DMS79 (cell line): Measurements from ENCODE around the gene SRPK3.
A peak's percentile ranks its signal among the peaks of the same experiment; 100 is the strongest.
"Not testable (repeated sequence)": the region's sequence is repeated elsewhere in the genome, so short reads cannot be mapped to it uniquely, and the experiment has no call there.

Experiments
- DNase-seq: peaks from one replicate; lab custom pipeline; 2025; lab: John Stamatoyannopoulos, UW

The SRPK3 gene

DNA sequence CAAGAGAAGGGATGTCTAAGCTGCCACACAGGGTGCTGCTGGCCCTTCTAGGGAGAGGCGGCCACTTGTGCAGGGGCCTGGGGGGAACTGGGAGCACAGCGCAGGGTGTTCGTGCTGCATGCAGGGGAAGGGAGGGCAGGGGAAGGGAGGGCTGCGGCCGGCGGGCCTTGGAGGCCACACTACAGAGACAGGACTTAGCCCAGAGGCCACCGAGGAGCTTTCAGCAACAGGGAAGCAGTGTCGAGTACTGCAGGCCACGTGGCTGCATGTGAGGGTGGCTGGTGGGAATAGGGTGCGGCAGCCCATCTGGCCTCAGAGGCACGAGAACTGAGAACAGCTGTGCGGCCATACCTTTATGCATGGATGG, 35.8 kb upstream of the SRPK3 start:
- DNase-seq, result not testable (repeated sequence)

DNA sequence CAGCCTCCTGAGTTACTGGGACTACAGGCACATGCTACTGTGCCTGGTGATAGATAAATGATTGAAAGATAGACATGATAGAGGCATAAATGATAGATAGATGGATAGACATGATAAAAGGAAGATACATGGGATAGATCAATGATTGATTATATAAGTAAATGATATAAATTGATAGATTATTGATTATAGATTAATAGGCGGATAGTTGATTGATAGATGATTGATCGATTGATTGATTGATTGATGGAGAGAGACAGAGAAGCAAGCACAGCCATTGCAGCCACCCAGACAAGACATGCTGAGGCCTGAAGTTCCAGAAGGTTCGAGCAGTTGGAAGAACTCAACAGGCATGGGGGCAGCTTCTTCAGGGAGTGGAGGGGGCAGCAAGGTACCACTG, 34.5 kb upstream of the SRPK3 start:
- DNase-seq, result no peak

DNA sequence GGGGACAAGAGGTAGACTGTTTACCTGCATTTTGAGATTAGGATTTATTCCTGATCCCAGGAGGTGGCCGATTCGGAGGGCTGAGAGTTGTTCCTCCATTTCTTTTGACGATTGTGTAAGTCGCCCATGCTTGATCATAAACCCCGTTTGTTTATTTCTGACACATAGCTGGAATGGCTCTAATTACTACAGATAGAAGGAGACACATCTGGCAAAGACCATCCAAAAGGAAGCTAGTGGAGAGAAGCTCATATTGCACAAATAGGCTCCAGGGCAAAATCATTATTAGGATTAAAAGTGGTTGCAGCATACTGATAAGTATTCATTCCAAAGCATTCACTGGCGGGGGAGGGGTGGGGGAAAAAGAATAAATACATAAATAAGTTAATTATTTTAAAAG, 33.9 kb upstream of the SRPK3 start:
- not testable (repeated sequence) for DNase-seq

DNA sequence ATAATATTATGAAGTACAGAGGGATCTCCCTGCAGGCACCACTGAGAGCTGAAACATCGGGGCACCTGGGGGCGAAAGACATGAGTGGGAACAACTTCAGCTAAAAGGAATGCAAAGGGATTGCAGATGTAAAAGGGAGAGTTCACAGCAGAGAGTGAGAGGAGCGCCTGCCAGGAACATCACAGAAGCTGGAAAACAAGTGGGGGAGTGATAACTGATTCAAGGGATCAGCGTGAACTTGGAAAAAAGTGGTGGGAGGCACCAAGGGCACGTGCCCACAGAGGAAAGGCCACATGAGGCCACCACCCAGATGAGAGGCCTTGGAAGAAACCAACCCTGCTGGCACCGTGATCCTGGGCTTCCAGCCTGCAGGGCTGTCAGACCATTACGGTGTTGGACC, 31.8 kb upstream of the SRPK3 start:
- DNase-seq, result not testable (repeated sequence)

DNA sequence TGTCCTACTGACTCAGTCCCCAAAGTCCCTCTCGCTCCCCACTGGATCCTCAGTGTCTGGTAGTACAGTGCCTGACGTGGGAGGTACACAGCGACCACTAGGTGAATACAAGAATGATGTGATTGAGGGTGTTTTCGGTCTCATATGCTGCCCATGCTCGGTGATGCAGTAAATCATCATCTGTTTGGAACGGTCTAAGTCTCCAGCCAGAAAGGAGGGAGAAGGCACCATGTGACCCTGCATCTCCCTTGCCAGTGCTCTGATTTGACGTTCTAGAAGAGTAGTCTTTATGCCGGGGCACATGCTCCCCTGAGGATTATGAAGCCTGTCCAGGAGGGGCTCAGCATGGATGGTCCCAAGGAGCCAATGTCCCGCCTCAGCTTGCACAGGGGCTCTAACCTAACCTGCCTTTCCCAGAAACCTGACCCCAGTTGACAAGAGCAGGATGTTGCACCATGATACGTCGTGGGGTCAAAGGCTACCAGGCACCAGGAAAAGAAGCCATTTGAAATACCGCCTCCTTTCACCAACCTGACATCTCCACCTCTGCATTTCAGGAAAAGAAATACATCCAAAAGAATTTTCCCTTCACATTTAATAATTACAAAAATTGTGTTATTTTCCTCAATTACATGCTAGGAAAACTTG, 30.6 kb upstream of the SRPK3 start:
- DNase-seq, result no peak

DNA sequence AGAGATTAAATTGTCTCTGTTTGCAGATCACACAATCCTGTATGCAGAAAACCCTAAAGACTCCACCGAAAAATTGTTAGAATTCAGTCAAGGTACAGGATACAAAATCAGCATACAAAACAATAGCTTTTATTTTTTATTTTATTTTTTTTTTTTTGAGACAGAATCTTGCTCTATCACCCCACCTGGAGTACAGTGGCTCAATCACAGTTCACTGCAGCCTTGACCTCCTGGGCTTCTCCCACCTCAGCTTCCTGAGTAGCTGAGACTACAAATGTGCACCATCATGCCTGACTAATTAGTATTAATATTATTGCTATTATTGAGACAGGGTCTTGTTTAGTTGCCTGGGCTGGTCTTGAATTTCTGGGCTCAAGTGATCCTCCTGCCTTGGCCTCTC, 25.7 kb upstream of the SRPK3 start:
- DNase-seq, result no peak

DNA sequence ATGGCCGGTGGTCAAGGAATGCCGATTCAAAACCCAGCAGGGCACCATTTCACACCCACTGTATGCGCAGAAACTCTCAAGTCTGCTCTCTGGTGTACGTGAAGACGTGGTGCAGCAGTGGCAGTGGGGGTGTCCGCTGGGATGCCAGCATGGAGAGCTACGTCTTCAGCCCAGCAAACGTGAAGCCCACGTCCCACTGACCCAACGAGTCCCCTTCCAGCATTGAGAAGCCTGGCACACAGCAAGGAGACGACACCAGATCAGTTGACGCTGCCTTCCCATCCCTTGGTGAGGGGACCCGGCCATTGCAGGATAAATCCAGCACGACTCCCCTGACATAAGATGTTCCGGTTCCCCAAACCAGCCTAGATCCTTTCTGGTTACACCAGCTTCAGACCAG, 19.0 kb upstream of the SRPK3 start:
- no peak for DNase-seq

DNA sequence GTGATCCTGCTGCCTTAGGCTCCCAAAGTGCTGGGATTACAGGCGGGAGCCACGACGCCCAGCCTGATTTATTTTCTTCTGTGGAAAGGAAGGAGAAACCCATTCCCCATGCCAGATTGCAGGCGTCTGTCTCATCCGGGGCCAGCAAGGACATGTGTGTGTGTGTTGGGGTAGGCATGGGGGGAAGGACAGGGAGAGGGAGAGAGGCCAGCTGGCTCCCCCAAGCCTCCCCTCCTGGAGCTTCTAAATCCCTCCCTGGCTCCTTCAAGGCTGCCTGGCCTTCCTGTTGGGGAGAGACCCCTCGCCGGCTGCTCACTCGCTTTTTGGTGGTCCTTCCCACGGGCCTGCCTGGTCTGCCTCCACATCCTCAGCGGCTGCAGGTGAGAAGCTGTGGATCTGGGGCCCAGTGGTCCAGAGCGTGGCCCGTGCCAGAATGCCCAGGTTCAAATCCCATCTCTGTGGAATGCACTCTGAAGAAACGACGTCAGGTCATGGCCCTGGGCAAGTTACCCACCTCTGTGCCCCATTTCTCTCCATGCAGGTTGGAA, 18.1 kb upstream of the SRPK3 start:
- no peak for DNase-seq

DNA sequence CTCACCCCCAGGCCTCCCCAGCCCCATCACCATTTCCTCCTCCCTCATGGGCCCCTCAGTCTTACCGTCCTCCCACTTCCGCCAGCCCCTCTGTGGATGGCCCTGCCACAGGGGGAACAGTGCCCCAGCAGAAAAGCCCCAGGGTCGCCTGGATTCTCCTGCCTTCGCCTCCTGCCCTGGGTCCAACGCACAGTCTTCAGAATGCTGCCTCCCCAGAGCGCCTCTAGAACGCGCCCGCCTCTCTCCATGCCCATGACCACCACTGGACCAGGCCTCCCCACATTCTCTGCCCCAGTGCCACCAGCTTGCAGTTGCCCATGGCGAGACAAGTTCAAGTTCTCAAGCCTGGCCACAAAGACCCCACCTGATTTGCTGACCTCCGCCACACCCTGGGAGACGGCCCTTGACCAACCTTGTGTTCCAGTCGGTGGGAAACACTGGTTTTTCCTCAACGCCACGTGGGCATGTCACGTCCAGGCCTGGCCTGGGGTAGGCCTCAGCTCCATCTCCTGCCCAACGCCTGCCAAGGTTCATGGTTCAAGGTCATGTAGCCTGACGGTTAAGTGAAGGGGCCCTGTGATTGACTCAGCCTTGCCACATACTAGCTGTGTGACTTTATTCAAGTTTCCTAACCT, 17.4 kb upstream of the SRPK3 start:
- no peak for DNase-seq

DNA sequence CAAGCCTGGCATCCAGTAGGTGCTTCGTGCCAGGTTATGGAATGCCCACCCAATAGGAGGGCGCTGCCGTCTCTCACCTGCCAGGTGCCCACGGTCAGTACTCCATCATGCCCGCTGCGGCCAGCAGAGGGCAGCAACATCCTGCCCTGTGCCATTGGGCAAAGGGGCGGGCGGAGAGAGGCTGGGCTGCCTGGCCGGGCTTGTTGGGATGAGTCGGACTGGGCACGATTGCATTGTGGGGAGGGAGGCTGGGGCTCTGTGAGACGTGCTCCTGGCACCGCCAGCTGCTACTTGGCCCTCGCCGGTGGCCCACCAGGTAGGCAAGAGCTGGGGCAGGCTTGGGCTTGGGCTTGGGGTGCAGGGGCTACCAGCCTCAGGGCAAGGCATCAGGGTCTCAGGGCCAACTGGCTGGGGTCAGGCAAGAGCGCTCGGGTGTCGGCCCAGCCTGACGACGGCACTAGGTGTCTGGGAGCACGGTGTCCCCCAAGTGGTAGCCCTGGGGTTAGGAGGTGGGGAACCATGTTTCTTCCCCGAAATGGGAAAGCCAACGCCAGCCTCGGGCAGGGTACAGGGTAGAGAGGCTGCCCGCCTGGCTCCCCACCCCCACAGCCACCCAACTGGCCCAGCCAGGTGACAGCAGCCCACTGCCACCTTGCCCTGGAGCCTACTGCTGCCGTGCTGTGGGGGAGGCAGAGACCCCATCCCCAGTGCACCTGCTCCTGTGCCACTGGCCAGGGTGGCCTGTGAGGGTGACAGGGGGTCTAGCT, 16.7 kb upstream of the SRPK3 start, which contains the start of gene PLXNB3:
Gene PLXNB3, plus strand, starts transcription at position 261 of the 767 bp plus-strand sequence. CDS start 1,287 bp downstream, outside the sequence.
- peak; percentile 72 for DNase-seq

DNA sequence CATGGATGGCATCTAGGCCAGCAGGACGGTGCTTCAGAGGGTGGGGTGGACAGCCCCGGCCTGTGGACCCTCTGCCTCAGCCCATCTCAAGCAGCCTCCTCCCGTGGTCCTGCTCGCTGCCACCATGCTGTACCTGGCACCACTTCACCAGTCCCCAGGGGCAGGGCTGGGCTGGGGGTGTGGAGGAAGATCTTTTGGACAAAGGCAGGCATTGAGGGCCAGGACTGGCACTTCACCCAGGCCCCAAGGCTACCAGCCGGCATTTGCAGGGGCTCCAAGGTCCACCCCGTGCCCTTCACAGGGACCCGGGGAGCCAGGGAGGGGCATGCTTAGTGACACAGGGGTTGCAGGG, 16.1 kb upstream of the SRPK3 start:
- no peak for DNase-seq

DNA sequence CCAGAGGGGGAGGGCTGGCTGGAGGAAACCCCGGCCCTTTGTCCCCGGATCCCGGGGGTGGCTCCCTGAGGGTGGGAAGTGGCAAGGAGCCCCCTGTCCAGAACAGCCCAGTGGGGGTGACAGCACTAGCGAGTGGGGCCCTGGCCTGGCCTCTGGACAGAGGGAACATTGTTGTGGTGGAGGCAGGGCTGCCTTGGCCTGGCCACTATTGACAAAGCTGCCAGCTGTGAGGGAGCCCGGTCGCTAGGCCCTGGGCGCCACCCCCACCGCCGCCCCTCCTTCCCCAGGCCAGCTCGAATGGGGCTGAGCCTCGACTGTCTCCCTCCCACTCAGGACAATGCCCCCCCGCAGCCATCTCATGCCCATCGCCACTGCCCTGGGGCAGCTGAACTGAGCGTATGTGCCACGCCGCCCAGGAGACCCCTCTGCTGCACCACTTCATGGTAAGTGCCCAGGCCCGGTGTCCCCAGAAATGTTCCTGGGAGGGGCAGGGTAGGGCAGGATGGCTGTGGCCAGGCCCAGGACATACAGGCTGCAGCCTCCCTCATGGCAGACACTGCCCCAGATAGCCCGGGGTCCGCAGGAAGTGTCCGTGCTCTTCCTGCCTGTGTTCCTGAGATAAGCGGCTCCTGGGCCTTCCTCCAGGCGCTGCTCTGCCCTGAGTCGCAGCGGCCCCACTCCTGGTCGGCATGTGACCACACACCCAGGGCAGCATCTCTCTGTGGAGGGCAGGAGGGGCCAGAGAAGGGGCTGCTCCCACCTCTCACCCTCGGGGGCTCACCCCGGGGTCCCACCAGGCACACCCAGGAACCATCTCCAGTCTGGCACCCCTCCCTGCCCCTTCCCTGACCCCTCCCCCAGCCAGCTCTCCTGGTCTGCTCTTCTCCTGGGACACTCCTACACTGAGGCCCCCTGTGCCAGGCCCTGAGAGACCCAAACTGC, 15.4 kb upstream of the SRPK3 start:
- DNase-seq, result no peak

DNA sequence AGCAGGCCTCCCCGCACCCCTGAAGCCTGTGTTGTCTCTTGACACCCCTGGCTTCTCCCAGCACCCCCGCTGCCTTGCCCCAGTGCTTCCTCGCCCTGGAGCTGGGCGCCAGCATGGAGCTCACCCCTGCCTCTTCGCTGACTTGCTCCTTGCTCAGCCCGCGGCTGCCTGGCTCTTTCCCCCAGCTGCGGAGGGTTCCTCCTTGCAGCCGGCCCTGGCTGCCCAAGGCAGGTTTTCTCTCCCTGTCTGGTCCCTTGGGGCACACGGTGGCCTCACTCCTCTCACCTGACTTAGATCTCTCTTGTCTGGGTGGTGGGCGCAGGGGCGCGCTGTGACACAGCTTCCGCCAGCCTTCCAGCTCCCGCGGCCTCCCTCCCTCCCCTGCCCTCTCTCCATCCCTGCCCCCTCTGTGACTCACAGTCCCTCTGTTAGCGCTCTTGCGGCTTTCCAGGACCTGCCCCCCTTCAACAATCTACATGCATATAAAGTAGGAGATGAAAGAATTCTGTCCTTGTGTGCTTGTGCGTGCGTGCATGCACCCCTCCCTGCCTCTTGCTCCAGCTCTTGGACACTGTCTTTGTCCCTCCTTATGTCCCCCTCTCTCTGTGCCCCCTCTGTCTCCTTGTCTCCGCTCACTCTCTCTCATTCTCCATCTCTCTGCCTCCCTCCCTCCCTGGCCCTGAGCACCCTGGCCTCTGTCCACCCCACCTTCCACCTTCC, 14.6 kb upstream of the SRPK3 start:
- DNase-seq, result no peak

DNA sequence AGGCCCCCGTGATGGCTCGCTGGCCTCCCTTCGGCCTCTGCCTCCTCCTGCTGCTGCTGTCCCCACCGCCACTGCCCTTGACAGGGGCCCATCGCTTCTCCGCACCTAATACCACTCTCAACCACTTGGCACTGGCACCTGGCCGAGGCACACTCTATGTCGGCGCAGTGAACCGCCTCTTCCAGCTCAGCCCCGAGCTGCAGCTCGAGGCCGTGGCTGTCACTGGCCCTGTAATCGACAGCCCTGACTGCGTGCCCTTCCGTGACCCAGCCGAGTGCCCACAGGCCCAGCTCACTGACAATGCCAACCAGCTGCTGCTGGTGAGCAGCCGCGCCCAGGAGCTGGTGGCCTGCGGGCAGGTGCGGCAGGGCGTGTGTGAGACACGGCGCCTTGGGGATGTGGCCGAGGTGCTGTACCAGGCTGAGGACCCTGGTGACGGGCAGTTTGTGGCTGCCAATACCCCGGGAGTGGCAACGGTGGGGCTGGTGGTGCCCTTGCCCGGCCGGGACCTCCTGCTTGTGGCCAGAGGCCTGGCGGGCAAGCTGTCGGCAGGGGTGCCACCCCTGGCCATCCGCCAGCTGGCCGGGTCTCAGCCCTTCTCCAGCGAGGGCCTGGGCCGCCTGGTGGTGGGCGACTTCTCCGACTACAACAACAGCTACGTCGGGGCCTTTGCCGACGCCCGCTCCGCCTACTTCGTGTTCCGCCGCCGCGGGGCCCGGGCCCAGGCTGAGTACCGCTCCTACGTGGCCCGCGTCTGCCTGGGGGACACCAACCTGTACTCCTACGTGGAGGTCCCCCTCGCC, 13.8 kb upstream of the SRPK3 start:
- DNase-seq, result no peak

DNA sequence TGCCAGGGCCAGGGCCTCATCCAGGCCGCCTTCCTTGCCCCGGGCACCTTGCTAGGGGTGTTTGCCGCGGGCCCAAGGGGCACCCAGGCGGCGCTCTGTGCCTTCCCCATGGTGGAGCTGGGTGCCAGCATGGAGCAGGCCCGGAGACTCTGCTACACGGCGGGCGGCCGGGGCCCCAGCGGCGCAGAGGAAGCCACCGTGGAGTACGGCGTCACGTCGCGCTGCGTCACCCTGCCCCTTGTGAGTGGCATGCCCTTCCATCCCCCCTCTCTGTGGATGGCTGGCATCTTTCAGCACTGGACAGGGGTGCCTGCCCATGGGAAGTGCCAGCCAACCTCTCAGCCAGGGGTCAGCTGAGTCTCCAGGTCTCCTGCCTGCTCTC, 13.2 kb upstream of the SRPK3 start:
- DNase-seq, result no peak

DNA sequence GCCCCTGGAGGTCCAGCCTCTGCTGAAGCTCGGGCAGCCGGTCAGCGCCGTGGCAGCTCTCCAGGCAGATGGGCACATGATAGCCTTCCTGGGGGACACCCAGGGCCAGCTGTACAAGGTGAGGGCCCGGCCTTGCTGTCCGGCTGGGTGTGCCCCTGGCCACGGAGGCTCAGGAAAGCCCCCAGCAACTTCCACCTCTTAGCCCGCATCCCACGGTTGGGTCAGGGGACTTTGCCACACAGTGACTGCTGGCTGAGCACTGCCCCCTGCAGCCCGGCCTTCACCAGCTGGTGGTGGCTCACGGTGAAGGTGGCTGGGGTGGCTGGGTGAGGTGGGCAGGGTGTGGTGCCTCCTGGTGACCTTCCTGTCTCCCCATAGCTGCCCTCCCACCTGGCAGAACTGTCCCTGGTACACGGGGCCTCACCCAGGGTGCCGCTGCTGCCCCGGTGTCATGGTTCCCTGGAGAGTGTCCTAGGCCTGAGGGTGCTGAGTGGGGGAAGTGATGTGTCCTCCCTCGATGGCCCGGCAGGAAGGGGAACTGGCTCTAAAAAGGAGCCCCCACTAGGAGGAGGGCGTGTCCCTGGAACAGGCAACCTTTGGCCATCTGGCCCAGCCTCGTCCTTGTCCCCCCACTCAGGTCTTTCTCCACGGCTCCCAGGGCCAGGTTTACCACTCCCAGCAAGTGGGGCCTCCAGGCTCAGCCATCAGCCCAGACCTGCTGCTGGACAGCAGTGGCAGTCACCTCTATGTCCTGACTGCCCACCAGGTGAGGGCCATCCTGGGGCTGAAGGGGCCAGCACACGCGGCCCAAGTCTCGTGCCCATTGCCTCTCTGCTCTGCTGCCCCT, 12.3 kb upstream of the SRPK3 start:
- no peak for DNase-seq

DNA sequence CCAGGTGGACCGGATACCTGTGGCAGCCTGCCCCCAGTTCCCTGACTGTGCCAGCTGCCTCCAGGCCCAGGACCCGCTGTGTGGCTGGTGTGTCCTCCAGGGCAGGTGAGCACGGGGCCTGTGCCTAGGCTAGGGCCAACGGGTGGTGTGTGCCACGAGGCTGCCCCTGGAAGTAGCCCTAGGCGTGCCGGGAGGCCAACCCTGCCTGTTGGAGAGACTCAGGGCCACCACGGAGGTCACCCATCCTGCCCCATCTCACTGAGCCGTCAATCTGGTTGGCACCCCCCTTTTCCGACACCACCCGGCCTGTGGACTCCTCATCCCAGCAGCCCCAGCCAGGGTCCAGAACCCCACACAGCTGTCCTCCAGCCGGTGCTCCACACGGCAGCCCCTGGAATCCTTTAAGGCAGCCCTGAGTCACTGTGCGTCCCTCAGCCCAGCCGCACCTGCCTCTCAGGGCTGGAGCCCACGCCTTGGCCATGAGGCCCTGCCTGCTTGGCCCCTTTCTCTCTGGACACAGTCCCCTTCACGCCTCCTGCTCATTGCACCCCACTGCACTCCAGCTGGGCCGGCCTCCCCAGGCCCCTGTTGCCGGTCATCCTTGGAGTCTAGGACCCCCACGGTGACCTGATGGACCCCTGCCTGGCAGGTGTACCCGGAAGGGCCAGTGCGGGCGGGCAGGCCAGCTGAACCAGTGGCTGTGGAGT, 11.5 kb upstream of the SRPK3 start:
- DNase-seq, result no peak

DNA sequence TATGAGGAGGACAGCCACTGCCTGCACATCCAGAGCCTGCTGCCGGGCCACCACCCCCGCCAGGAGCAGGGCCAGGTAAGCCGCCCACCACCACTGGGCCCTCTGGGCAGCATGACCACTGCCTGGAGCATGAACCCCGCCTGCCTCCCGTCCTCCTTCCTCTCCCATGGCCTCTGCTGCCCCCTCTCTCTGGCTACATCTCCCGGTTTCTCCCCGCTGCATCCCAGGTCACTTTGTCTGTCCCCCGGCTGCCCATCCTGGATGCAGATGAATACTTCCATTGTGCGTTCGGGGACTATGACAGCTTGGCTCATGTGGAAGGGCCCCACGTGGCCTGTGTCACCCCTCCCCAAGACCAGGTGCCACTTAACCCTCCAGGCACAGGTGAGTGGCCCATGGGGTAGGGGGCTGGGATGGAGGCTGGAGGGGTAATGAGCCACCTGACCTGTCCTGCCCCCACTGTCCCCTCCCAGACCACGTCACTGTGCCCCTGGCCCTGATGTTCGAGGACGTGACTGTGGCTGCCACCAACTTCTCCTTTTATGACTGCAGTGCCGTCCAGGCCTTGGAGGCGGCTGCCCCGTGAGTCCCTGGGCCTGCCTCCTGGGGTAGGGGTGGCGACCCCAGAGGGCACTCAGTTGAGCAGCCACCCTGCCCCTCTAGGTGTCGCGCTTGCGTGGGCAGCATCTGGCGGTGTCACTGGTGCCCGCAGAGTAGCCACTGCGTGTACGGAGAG, 10.8 kb upstream of the SRPK3 start:
- no peak for DNase-seq
